Naive thymus-derived CD4-positive, alpha-beta T cell (primary cell): ENCODE data around the gene SERP2. TPM values are rescaled to one million over a fixed set of nuclear protein-coding genes. Genes with fewer than 3 reads are reported as not detected.

ENCODE experiments used
- ATAC-seq: fragments of 150-1000 bp; cut with Tn5 transposase; 2 replicates; pipeline ENCODE4 v1.10.0; 2021; ENCODE audit warnings: mild to moderate bottlenecking, moderate library complexity
- CTCF ChIA-PET: fragments of 350-600 bp; sonication (Branson Sonifier 250); formaldehyde crosslinking; loops from one replicate; lab custom pipeline; 2021; ENCODE audit warnings: antibody characterized with exemption; lab: Charles Lee
- POLR2A ChIA-PET: fragments of 350-600 bp; sonication (Branson Sonifier 250); formaldehyde crosslinking; loops from one replicate; lab custom pipeline; 2021; ENCODE audit warnings: antibody characterized with exemption, inconsistent platforms; lab: Charles Lee
- DNase-seq, 9 donors: peaks; one replicate each; pipeline versions ENCODE4 v3.0.0 to v3.0.0-alpha.2; 2020 to 2022; ENCODE audit warnings: mixed read lengths in 1 of 9
- H3K27ac ChIP-seq: one replicate; pipeline ENCODE4 v1.7.0; 2013; ENCODE audit warnings: mild to moderate bottlenecking, low read depth, low read length, moderate library complexity
- H3K27me3 ChIP-seq, 2 donors: one replicate each; pipeline ENCODE4 v1.7.0; 2013; ENCODE audit warnings: low read length in 2 of 2, mild to moderate bottlenecking in 2 of 2, moderate library complexity in 2 of 2; ENCODE audit not compliant: control insufficient read depth in 2 of 2, insufficient read depth in 2 of 2
- H3K36me3 ChIP-seq, 3 experiments: 1 replicate in 2 of 3; 2 replicates in 1 of 3; pipeline ENCODE4 v1.7.0; 2013; ENCODE audit warnings: low read length in 3 of 3, mild to moderate bottlenecking in 3 of 3, moderate library complexity in 1 of 3; ENCODE audit not compliant: insufficient read depth in 3 of 3, control insufficient read depth in 2 of 3
- H3K4me1 ChIP-seq, 2 donors: one replicate each; pipeline ENCODE4 v1.7.0; 2013; ENCODE audit warnings: low read length in 2 of 2, mild to moderate bottlenecking in 2 of 2, moderate library complexity in 1 of 2; ENCODE audit not compliant: control insufficient read depth in 2 of 2, insufficient read depth in 2 of 2
- H3K4me3 ChIP-seq: 2 replicates; pipeline ENCODE4 v1.7.0; 2013; ENCODE audit warnings: mild to moderate bottlenecking, low read length
- H3K9me3 ChIP-seq, 3 experiments: 1 replicate in 2 of 3; 2 replicates in 1 of 3; pipeline ENCODE4 v1.7.0; 2013; ENCODE audit warnings: low read length in 3 of 3; ENCODE audit not compliant: control insufficient read depth in 2 of 3
- H3K27ac Mint-ChIP-seq, 9 donors: one replicate each; pipeline ENCODE4 v1.8.0; 2020 to 2022; ENCODE audit warnings: mixed read lengths in 9 of 9, mild to moderate bottlenecking in 8 of 9, moderate library complexity in 5 of 9, inconsistent platforms in 2 of 9
- H3K27me3 Mint-ChIP-seq, 5 donors: one replicate each; pipeline ENCODE4 v1.8.0; 2021 to 2022; ENCODE audit warnings: mixed read lengths in 5 of 5, mild to moderate bottlenecking in 1 of 5
- H3K36me3 Mint-ChIP-seq, 5 donors: one replicate each; pipeline ENCODE4 v1.8.0; 2020 to 2022; ENCODE audit warnings: mixed read lengths in 5 of 5, mild to moderate bottlenecking in 3 of 5, inconsistent platforms in 1 of 5
- H3K4me1 Mint-ChIP-seq, 7 donors: one replicate each; pipeline ENCODE4 v1.8.0; 2020 to 2022; ENCODE audit warnings: mixed read lengths in 7 of 7, mild to moderate bottlenecking in 3 of 7, inconsistent platforms in 1 of 7
- H3K4me3 Mint-ChIP-seq, 10 donors: one replicate each; pipeline ENCODE4 v1.8.0; 2020 to 2022; ENCODE audit warnings: mild to moderate bottlenecking in 10 of 10, mixed read lengths in 10 of 10, moderate library complexity in 6 of 10, inconsistent platforms in 2 of 10
- H3K9me3 Mint-ChIP-seq, 11 donors: one replicate each; pipeline ENCODE4 v1.8.0; 2020 to 2022; ENCODE audit warnings: mixed read lengths in 11 of 11, mild to moderate bottlenecking in 4 of 11, inconsistent platforms in 1 of 11, moderate library complexity in 1 of 11
- intact Hi-C, 2 donors: fragments of 100-400 bp; cut with micrococcal nuclease; formaldehyde crosslinking; loops; one replicate each; pipeline ENCODE4 v1.15.1; 2023
- polyA plus RNA-seq, 2 donors: library from polyadenylated mRNA; unstranded; fragments of 300-500 nt; fragmentation: Illumina TruSeq; gene quantifications; one replicate each; pipeline ENCODE4 v1.2.3, GENCODE V29; 2021
- total RNA-seq, 6 experiments: library from RNA in 5 of 6; stranded (reverse) in 5 of 6; gene quantifications; 1 replicate in 5 of 6; 2 replicates in 1 of 6; pipeline ENCODE4 v1.2.3 and lab custom pipeline; 2021 to 2026

SERP2 gene
- total and polyA plus RNA-seq, 7 experiments from 2014 or later = 0.37 to 0.93 (median 0.58) TPM; not detected in 4

DNA sequence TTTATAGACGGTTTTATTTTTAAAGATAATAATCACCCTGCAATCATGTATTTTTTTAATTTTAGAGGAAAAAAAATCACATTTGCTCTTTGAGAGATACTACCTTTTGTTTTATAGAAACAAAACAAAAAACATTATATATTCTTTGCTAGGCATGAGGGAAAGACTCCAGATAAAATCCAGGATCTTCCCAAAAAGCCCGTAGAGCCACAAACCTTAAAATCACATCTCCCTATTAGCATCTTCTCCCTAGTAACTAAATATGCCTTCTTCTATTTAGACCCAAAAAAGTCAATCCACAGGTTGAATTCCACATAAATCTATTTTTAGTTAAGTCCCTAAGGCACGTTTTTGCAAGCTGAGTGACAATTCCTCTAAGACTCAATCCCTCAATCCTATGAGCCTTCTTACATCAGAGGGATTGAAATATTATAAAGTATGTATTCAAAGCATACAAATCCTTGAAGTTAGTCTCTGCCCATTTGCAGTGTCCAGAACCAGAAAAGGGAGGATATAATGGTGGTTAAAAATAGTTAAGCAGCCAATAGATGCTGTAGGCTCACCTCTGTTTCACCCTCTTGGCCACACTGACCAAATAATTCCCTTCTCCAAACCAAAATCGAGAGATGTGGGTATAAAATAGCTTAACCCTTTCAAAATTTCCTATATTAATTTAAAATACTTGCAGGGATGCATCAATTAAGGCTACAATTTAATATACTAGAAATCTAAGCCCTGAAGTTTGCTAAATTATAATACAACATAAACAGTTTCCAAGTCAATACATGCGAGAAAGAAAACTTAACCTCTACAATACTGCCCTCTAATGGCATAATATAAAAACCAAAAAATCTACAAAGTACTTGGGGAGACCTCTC lies 64.0 kb downstream of the SERP2 start:
- peak overlapping the region; percentile 41 to 94 (median 89) for H3K4me3 Mint-ChIP-seq
- H3K4me1 Mint-ChIP-seq = peaks cover 14 to 34% (median 27%) of the 10 kb centered on the region in 7 donors
- peaks cover 0 to 16% (median 2%) of the 10 kb centered on the region in 5 donors for H3K36me3 Mint-ChIP-seq
- peaks cover 6 to 78% (median 9%) of the 10 kb centered on the region in 5 donors for H3K27me3 Mint-ChIP-seq
- intact Hi-C loops = loop anchor here (1.0 to 10.0 kb wide), 9 partner anchors 34 to 532 kb away; no protein-coding TSS in a partner anchor
- no peaks in the 10 kb centered on the region for H3K9me3 ChIP-seq
- H3K36me3 ChIP-seq = no peaks in the 10 kb centered on the region
- H3K27ac Mint-ChIP-seq = peak overlapping the region in 3 of 9 donors; percentile 24 to 56 (median 38)
- peaks cover 13 to 14% of the 10 kb centered on the region in 2 donors for H3K4me1 ChIP-seq
- H3K27ac ChIP-seq = no peak overlapping the region
- DNase-seq (peak in 6 of 9 donors; percentile 33 to 68 (median 60)), ATAC-seq (peak; percentile 62)
- H3K4me3 ChIP-seq = peak overlapping the region; percentile 44
- H3K27me3 ChIP-seq = peaks cover 0 to 3% of the 10 kb centered on the region in 2 donors
- POLR2A ChIA-PET = interaction anchor here (0.6 to 1.7 kb wide), 4 partner anchors 163 to 482 kb away, joined by 3 to 5 read pairs (median 3); no protein-coding TSS in a partner anchor
- no peaks in the 10 kb centered on the region for H3K9me3 Mint-ChIP-seq
- CTCF ChIA-PET = interaction anchor here (0.9 to 4.5 kb wide), 7 partner anchors 18 to 529 kb away, joined by 3 to 54 read pairs (median 7); no protein-coding TSS in a partner anchor

DNA sequence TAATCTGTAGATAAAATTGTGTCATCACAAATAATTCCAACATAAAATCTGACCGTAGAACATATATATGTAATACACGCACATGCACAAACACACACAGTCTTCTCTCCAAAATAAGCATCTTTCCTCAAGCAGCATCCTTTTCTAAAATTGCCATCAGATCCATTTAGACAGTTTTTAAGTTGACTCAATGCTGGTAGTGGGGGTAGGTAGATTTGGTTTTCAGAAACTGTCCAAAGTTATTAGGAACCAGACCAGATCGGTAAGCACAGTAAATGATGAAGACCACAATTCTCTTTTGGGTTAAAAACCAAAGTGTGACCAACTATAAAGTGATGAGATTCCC lies 64.6 kb downstream of the SERP2 start:
- Histone ChIP-seq H3K36me3 (no peaks in the 10 kb centered on the region), H3K27ac (no peak overlapping the region), H3K27me3 (peaks cover 0 to 3% of the 10 kb centered on the region in 2 donors), H3K4me1 (peaks cover 13 to 14% of the 10 kb centered on the region in 2 donors), H3K9me3 (no peaks in the 10 kb centered on the region), H3K4me3 (no peak overlapping the region)
- H3K36me3 Mint-ChIP-seq = peaks cover 0 to 13% (median 2%) of the 10 kb centered on the region in 5 donors
- CTCF ChIA-PET = interaction anchor here (0.7 to 4.5 kb wide), 9 partner anchors 9 to 554 kb away, joined by 3 to 54 read pairs (median 4); no protein-coding TSS in a partner anchor
- ATAC-seq (no peak), DNase-seq (peak in 1 of 9 donors; percentile 10)
- POLR2A ChIA-PET = no interaction called here
- peak overlapping the region in 1 of 10 donors; percentile 90 for H3K4me3 Mint-ChIP-seq
- no peak overlapping the region for H3K27ac Mint-ChIP-seq
- peaks cover 6 to 73% (median 9%) of the 10 kb centered on the region in 5 donors for H3K27me3 Mint-ChIP-seq
- intact Hi-C loops = loop anchor here (1.0 to 10.0 kb wide), 6 partner anchors 163 to 533 kb away; no protein-coding TSS in a partner anchor
- peaks cover 14 to 34% (median 27%) of the 10 kb centered on the region in 7 donors for H3K4me1 Mint-ChIP-seq
- H3K9me3 Mint-ChIP-seq = no peaks in the 10 kb centered on the region

DNA sequence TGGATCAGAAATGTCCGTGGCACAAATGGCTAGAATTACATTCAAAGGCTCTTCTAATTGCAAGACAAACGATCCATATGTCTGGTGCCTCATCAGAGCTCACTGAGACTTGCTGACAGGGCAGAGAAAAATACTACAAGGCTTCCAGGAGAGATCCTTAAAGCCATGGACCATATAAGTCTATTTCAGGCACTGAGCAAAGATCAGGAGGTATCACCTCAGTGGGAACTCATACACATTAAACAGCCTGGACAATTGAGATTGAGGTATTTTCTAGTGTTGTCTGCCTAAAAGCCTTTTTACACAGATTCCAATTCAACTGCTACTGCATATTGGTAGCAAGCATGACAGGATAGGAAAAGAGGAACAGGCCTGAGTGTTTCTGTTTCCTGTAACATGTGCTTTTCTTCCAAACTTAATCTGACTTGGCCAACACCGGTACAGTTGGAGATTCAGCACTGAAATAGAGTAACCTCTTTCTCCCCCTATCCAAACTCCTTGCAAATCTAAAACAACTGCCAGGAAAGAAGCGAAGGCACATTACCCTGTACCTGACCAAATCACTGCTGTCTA lies 65.9 kb downstream of the SERP2 start:
- H3K27ac Mint-ChIP-seq = no peak overlapping the region
- ATAC-seq (no peak), DNase-seq (no peak)
- H3K4me3 ChIP-seq = no peak overlapping the region
- no peaks in the 10 kb centered on the region for H3K9me3 Mint-ChIP-seq
- intact Hi-C loops = loop anchor here in 1 of 2 donors (10.0 kb wide), 1 partner anchor 165 kb away; no protein-coding TSS in a partner anchor
- peaks cover 0 to 3% of the 10 kb centered on the region in 2 donors for H3K27me3 ChIP-seq
- peaks cover 6 to 68% (median 9%) of the 10 kb centered on the region in 5 donors for H3K27me3 Mint-ChIP-seq
- no peaks in the 10 kb centered on the region for H3K9me3 ChIP-seq
- no peak overlapping the region for H3K27ac ChIP-seq
- peaks cover 13 to 14% of the 10 kb centered on the region in 2 donors for H3K4me1 ChIP-seq
- ChIA-PET POLR2A (no interaction called here), CTCF (interaction anchor here (1.3 to 4.5 kb wide), 3 partner anchors 30 to 531 kb away, joined by 4 to 54 read pairs (median 30); no protein-coding TSS in a partner anchor)
- peaks cover 13 to 33% (median 30%) of the 10 kb centered on the region in 7 donors for H3K4me1 Mint-ChIP-seq
- H3K36me3 ChIP-seq = no peaks in the 10 kb centered on the region
- peaks cover 0 to 3% (median 2%) of the 10 kb centered on the region in 5 donors for H3K36me3 Mint-ChIP-seq
- H3K4me3 Mint-ChIP-seq = no peak overlapping the region

DNA sequence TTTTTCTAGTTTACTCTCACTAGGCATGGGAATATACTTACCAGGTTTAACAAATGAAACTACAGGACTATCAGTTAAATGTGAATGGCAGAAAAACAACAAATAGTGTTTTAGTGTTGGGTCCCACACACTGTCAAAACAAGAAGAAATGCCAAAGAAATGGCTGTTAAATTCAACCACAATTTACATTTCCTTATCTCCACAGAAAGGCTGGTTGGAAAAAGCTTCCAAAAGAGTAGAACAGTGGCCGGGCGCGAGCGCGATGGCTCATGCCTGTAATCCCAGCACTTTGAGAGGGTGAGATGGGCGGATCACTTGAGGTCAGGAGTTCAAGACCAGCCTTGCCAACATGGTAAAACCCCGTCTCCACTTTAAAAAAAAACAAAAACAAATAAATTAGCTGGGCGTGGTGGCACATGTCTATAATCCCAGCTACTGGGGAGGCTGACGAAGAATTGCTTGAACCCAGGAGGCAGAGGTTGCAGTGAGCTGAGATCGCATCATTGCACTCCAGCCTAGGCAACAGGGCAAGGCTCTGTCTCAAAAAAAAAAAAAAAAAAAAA lies 66.5 kb downstream of the SERP2 start:
- no peak overlapping the region for H3K4me3 ChIP-seq
- no peaks in the 10 kb centered on the region for H3K36me3 ChIP-seq
- intact Hi-C loops = no loop called here
- H3K27me3 ChIP-seq = peaks cover 0 to 3% of the 10 kb centered on the region in 2 donors
- Mint-ChIP-seq H3K9me3 (no peaks in the 10 kb centered on the region), H3K36me3 (no peaks in the 10 kb centered on the region), H3K27me3 (peaks cover 6 to 66% (median 9%) of the 10 kb centered on the region in 5 donors), H3K4me1 (peaks cover 13 to 28% (median 25%) of the 10 kb centered on the region in 7 donors), H3K4me3 (no peak overlapping the region), H3K27ac (no peak overlapping the region)
- H3K27ac ChIP-seq = no peak overlapping the region
- ChIA-PET CTCF (interaction anchor here (1.7 to 4.5 kb wide), 2 partner anchors 532 kb away, joined by 7 to 54 read pairs; no protein-coding TSS in a partner anchor), POLR2A (no interaction called here)
- ATAC-seq = no peak
- no peaks in the 10 kb centered on the region for H3K9me3 ChIP-seq
- DNase-seq = no peak
- H3K4me1 ChIP-seq = peaks cover 13 to 14% of the 10 kb centered on the region in 2 donors

Other genes starting within 250 kb of the SERP2 start
- gene TSC22D1, start 202.5 kb downstream of the SERP2 start, total RNA-seq = 10 to 100 TPM; 13.7 to 38.7 (median 35.6) TPM
- 1 to 10 TPM; 5.7 to 6.8 TPM for gene TSC22D1, start 202.5 kb downstream of the SERP2 start, polyA plus RNA-seq